ENCODE data around the gene ZNF273. TPM values are rescaled to one million over a fixed set of nuclear protein-coding genes. Genes with fewer than 3 reads are reported as not detected.

The ZNF273 gene
- polyA plus RNA-seq, 1 of the 3 experiments (the other 2 are of a cell fraction), result 2.3 TPM

DNA sequence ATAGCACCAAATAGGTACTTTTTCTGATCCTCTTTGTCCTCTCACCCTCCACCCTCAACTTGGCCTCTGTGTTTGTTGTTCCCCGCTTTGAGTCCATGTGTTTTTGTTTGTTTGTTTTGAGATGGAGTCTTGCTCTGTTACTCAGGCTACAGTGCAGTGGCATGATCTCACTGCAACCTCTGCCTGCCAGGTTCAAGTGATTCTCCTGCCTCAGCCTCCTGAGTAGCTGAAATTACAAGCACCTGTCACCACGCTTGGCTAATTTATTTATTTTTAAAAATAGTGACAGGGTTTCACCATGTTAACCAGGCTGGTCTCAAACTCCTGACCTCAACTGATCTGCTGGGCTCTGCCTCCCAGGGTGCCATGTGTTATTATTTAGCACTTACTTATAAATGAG, 5.3 kb downstream of the ZNF273 start:
- H3K27me3 ChIP-seq (ENCODE audit: insufficient read depth), result no peaks in the 10 kb centered on the region
- H2AFZ ChIP-seq (ENCODE audit: low read depth), result no peak overlapping the region
- ChIA-PET POLR2A (no interaction called here), CTCF (no interaction called here)
- H3K9me3 ChIP-seq, result no peaks in the 10 kb centered on the region
- no peaks in the 10 kb centered on the region for H3F3A ChIP-seq (replicated peaks; ENCODE audit: insufficient read depth)
- TF ChIP-seq POLR2AphosphoS5 (IDR thresholded peaks at IDR 0.05; ENCODE audit: low read depth, low read length), result no peak
- no peak for TF ChIP-seq ELF1 (IDR thresholded peaks at IDR 0.05)
- no peak for TF ChIP-seq RXRA (IDR thresholded peaks at IDR 0.05; ENCODE audit: borderline replicate concordance, low read depth)
- TF ChIP-seq RAD21 (IDR thresholded peaks at IDR 0.05; ENCODE audit: low read length), result no peak
- TF ChIP-seq FOXM1 (IDR thresholded peaks at IDR 0.05; ENCODE audit: low read depth), result no peak
- TF ChIP-seq TAF1 (IDR thresholded peaks at IDR 0.05; ENCODE audit: borderline replicate concordance, low read depth, low read length), result no peak
- TF ChIP-seq FOXJ3 (CRISPR knock-in tag; IDR thresholded peaks at IDR 0.05), result no peak
- no peak for TF ChIP-seq RCOR1 (IDR thresholded peaks at IDR 0.05; ENCODE audit: low read length)
- TF ChIP-seq MEF2A (IDR thresholded peaks at IDR 0.05; ENCODE audit: borderline replicate concordance, low read depth), result no peak
- no peak for TF ChIP-seq EZH2phosphoT487 (IDR thresholded peaks at IDR 0.05; ENCODE audit: borderline replicate concordance, low read depth)
- no peak for TF ChIP-seq GABPA (IDR thresholded peaks at IDR 0.05; ENCODE audit: low read depth)
- TF ChIP-seq RFX5 (IDR thresholded peaks at IDR 0.05; ENCODE audit: low read length), result no peak
- TF ChIP-seq, protein P1, sequence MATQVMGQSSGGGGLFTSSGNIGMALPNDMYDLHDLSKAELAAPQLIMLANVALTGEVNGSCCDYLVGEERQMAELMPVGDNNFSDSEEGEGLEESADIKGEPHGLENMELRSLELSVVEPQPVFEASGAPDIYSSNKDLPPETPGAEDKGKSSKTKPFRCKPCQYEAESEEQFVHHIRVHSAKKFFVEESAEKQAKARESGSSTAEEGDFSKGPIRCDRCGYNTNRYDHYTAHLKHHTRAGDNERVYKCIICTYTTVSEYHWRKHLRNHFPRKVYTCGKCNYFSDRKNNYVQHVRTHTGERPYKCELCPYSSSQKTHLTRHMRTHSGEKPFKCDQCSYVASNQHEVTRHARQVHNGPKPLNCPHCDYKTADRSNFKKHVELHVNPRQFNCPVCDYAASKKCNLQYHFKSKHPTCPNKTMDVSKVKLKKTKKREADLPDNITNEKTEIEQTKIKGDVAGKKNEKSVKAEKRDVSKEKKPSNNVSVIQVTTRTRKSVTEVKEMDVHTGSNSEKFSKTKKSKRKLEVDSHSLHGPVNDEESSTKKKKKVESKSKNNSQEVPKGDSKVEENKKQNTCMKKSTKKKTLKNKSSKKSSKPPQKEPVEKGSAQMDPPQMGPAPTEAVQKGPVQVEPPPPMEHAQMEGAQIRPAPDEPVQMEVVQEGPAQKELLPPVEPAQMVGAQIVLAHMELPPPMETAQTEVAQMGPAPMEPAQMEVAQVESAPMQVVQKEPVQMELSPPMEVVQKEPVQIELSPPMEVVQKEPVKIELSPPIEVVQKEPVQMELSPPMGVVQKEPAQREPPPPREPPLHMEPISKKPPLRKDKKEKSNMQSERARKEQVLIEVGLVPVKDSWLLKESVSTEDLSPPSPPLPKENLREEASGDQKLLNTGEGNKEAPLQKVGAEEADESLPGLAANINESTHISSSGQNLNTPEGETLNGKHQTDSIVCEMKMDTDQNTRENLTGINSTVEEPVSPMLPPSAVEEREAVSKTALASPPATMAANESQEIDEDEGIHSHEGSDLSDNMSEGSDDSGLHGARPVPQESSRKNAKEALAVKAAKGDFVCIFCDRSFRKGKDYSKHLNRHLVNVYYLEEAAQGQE (IDR thresholded peaks at IDR 0.05; ENCODE audit: low read depth, low read length), result no peak
- TF ChIP-seq SMC3 (IDR thresholded peaks at IDR 0.05; ENCODE audit: low read depth, low read length), result no peak
- TF ChIP-seq, protein P2, sequence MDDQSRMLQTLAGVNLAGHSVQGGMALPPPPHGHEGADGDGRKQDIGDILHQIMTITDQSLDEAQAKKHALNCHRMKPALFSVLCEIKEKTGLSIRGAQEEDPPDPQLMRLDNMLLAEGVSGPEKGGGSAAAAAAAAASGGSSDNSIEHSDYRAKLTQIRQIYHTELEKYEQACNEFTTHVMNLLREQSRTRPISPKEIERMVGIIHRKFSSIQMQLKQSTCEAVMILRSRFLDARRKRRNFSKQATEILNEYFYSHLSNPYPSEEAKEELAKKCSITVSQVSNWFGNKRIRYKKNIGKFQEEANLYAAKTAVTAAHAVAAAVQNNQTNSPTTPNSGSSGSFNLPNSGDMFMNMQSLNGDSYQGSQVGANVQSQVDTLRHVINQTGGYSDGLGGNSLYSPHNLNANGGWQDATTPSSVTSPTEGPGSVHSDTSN (IDR thresholded peaks at IDR 0.05), result no peak
- TF ChIP-seq, protein P3, sequence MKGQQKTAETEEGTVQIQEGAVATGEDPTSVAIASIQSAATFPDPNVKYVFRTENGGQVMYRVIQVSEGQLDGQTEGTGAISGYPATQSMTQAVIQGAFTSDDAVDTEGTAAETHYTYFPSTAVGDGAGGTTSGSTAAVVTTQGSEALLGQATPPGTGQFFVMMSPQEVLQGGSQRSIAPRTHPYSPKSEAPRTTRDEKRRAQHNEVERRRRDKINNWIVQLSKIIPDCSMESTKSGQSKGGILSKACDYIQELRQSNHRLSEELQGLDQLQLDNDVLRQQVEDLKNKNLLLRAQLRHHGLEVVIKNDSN (IDR thresholded peaks at IDR 0.05; ENCODE audit: borderline replicate concordance, low read depth), result no peak
- TF ChIP-seq SIN3A (IDR thresholded peaks at IDR 0.05; ENCODE audit: borderline replicate concordance, low read depth, low read length), result no peak
- no peak for TF ChIP-seq FOSL2 (IDR thresholded peaks at IDR 0.05; ENCODE audit: borderline replicate concordance, low read depth)
- peaks cover 0 to 33% of the 10 kb centered on the region in 2 experiments for H3K36me3 ChIP-seq (replicated peaks in 1 of 2; ENCODE audit: control insufficient read depth in 1 of 2, insufficient read depth in 2 of 2, low read length in 1 of 2)
- 98% methylated on average over 2 of the region's 2 CpGs for WGBS (ENCODE audit: low lambda C conversion rate)
- peaks cover 100% of the 10 kb centered on the region for H3K79me2 ChIP-seq (ENCODE audit: insufficient read depth)
- H3K27ac ChIP-seq (ENCODE audit: low read depth in 2 of 2, low read length in 1 of 2), result no peak overlapping the region
- no peak for DNase-seq
- H3K9me2 ChIP-seq, result no peaks in the 10 kb centered on the region
- peaks cover 0 to 14% of the 10 kb centered on the region in 2 experiments; a peak in 3 of 4 replicates for H3K4me1 ChIP-seq (ENCODE audit: control insufficient read depth in 1 of 2, insufficient read depth in 2 of 2, low read depth in 1 of 2, low read length in 1 of 2)
- H3K9ac ChIP-seq, result no peak overlapping the region
- H3K4me2 ChIP-seq, result no peak overlapping the region
- H3K4me3 ChIP-seq (ENCODE audit: low read depth in 2 of 2, low read length in 1 of 2), result no peak overlapping the region
- H4K20me1 ChIP-seq (ENCODE audit: insufficient read depth), result no peaks in the 10 kb centered on the region; the same call in 1 of the 2 replicates

Data from SK-N-SH (cell line).